GM12873 (cell line): ENCODE results near the gene WWC1.

Experiments
- CTCF ChIP-seq: IDR thresholded peaks from 2 replicates; pipeline ENCODE4 v1.5.1; 2012; ENCODE audit warnings: low read depth, mild to moderate bottlenecking, moderate library complexity, low read length, control low read depth; ENCODE audit not compliant: insufficient read depth; ENCODE audit errors: missing control alignments

Gene WWC1

GRCh38 chr5:168296682-168297081 lies 5.2 kb downstream of the WWC1 start:
- no peak for TF ChIP-seq CTCF

- no peak for TF ChIP-seq CTCF
These were observed 7.5 kb downstream of the WWC1 start for GRCh38 chr5:168298949-168299348.

- no peak for TF ChIP-seq CTCF
These were observed 7.9 kb downstream of the WWC1 start for GRCh38 chr5:168299372-168299771.

- no peak for TF ChIP-seq CTCF
These were observed 9.1 kb downstream of the WWC1 start for GRCh38 chr5:168300326-168301182.

- TF ChIP-seq CTCF: no peak
These were observed 10.3 kb downstream of the WWC1 start for GRCh38 chr5:168301593-168302390.

- TF ChIP-seq CTCF: no peak
These were observed 11.3 kb downstream of the WWC1 start for GRCh38 chr5:168302785-168303184.

GRCh38 chr5:168303393-168304025 lies 12.1 kb downstream of the WWC1 start:
- no peak for TF ChIP-seq CTCF
